ENCODE results near the gene NPRL2. TPM values are rescaled to one million over a fixed set of nuclear protein-coding genes. Genes with fewer than 3 reads are reported as not detected.

The NPRL2 gene
- total RNA-seq, 2 donors from 2014 or later, result 21.8 TPM

DNA sequence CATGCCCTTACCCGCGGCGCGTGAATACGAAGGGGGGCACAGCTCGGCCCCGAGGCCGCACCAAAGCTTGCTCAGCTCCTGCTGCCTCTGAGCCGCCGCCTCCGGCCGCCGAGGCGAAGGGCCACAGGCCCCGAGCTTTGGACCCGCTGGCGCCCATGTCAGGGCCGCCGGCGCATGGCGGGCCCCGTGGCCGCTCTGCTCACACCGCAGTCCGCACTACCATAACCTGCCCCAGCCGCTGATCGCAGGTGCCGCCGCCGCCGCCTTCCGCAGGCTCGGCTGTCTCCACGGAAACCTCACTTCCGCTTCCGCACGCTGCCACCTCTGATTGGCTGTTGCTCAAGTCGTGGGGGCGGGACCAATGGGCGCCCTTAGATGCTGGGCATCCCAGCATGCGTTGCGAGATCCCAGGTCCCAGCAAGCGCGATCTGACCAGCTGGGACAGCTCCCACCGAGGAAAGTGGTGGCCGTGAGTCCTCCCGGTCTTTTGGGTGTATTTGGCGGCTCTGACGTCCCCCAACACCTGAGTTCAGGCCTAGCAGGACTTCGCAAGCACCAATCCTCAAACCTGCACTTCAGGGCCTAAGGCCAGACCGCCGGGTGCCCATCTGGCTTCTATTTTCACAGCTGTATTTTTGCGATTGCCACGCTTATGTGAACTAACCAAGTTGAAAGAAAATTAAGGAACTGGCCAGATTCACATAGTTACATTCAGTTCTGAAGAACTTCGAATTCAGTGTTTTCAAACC is 22.5 kb downstream of the NPRL2 start, which contains the start of gene TUSC2:
Gene TUSC2 (minus strand): TSS at position 281 of the 749 bp plus-strand sequence. CDS start 124 bp downstream, at position 157.
- H3K9me3 Mint-ChIP-seq, result no peaks in the 10 kb centered on the region
- no peaks in the 10 kb centered on the region for H3K9me3 ChIP-seq (ENCODE audit: control insufficient read depth, low read length)
- no peaks in the 10 kb centered on the region for H3K27me3 ChIP-seq (ENCODE audit: control insufficient read depth, insufficient read depth, low read length, poor library complexity, severe bottlenecking)
- H3K4me3 ChIP-seq (ENCODE audit: low read length), result peak within 1 kb of the TSS; percentile 91
- WGBS, 2 experiments (ENCODE audit: insufficient coverage in 1 of 2, insufficient read length in 1 of 2), result 6 to 23% methylated on average over 17 to 55 of the region's 55 CpGs
- H3K27ac ChIP-seq (ENCODE audit: low read depth, low read length), result peak within 1 kb of the TSS; percentile 66
- H3K27me3 Mint-ChIP-seq (ENCODE audit: insufficient read depth), result no peaks in the 10 kb centered on the region
- peaks cover 30% of the 10 kb centered on the region for H3K36me3 Mint-ChIP-seq (ENCODE audit: low read depth)
- peak within 1 kb of the TSS; percentile 85 for H3K9ac ChIP-seq (ENCODE audit: extremely low read depth, low read length, poor library complexity, severe bottlenecking)
- H3K4me3 Mint-ChIP-seq, result peak within 1 kb of the TSS; percentile 77
- H3K4me1 ChIP-seq (ENCODE audit: control insufficient read depth, insufficient read depth, low read length), result peaks cover 10% of the 10 kb centered on the region
- H3K27ac Mint-ChIP-seq, result peak within 1 kb of the TSS; percentile 89
- peak; percentile 98 for DNase-seq
- peaks cover 15% of the 10 kb centered on the region for H3K4me1 Mint-ChIP-seq
- peaks cover 67% of the 10 kb centered on the region for H3K36me3 ChIP-seq (ENCODE audit: control insufficient read depth, insufficient read depth, low read length)
- TF ChIP-seq, protein P1, sequence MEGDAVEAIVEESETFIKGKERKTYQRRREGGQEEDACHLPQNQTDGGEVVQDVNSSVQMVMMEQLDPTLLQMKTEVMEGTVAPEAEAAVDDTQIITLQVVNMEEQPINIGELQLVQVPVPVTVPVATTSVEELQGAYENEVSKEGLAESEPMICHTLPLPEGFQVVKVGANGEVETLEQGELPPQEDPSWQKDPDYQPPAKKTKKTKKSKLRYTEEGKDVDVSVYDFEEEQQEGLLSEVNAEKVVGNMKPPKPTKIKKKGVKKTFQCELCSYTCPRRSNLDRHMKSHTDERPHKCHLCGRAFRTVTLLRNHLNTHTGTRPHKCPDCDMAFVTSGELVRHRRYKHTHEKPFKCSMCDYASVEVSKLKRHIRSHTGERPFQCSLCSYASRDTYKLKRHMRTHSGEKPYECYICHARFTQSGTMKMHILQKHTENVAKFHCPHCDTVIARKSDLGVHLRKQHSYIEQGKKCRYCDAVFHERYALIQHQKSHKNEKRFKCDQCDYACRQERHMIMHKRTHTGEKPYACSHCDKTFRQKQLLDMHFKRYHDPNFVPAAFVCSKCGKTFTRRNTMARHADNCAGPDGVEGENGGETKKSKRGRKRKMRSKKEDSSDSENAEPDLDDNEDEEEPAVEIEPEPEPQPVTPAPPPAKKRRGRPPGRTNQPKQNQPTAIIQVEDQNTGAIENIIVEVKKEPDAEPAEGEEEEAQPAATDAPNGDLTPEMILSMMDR (conservative IDR thresholded peaks at IDR 0.05), result no peak

DNA sequence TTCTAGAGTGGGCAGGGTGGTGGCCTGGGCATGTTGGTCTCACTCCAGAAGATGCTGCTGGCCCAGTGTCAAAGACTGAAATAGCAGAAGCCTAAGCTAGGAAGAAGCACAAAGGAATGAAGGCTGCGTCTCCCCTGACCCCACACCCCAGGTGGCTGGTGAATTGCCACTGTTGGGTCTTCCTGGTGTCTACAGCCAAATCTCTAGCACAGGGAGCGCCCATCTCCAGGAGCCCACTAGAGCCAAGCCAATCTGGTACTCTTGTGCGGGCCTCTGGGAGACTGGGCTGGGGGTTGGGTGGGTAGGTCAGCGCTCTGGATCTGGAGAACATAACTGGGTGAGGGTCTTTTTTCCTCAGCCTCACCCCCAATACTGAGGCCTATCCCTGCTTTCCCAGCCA is 23.4 kb downstream of the NPRL2 start:
- Mint-ChIP-seq H3K9me3 (no peaks in the 10 kb centered on the region), H3K27ac (peak overlapping the region; percentile 55), H3K4me3 (peak overlapping the region; percentile 77), H3K27me3 (ENCODE audit: insufficient read depth) (no peaks in the 10 kb centered on the region), H3K36me3 (ENCODE audit: low read depth) (peaks cover 26% of the 10 kb centered on the region), H3K4me1 (peaks cover 20% of the 10 kb centered on the region)
- Histone ChIP-seq H3K9me3 (ENCODE audit: control insufficient read depth, low read length) (no peaks in the 10 kb centered on the region), H3K36me3 (ENCODE audit: control insufficient read depth, insufficient read depth, low read length) (peaks cover 61% of the 10 kb centered on the region), H3K4me1 (ENCODE audit: control insufficient read depth, insufficient read depth, low read length) (peaks cover 16% of the 10 kb centered on the region), H3K9ac (ENCODE audit: extremely low read depth, low read length, poor library complexity, severe bottlenecking) (peak overlapping the region; percentile 85), H3K4me3 (ENCODE audit: low read length) (peak overlapping the region; percentile 91), H3K27me3 (ENCODE audit: control insufficient read depth, insufficient read depth, low read length, poor library complexity, severe bottlenecking) (no peaks in the 10 kb centered on the region), H3K27ac (ENCODE audit: low read depth, low read length) (no peak overlapping the region)
- TF ChIP-seq, protein P1 (conservative IDR thresholded peaks at IDR 0.05), result no peak
- WGBS, 2 experiments (ENCODE audit: insufficient coverage in 1 of 2, insufficient read length in 1 of 2), result 80 to 92% methylated on average over 2 to 4 of the region's 4 CpGs
- DNase-seq, result no peak

- Histone ChIP-seq H3K27me3 (ENCODE audit: control insufficient read depth, insufficient read depth, low read length, poor library complexity, severe bottlenecking) (no peaks in the 10 kb centered on the region), H3K36me3 (ENCODE audit: control insufficient read depth, insufficient read depth, low read length) (peaks cover 51% of the 10 kb centered on the region), H3K9ac (ENCODE audit: extremely low read depth, low read length, poor library complexity, severe bottlenecking) (no peak overlapping the region), H3K4me1 (ENCODE audit: control insufficient read depth, insufficient read depth, low read length) (peaks cover 16% of the 10 kb centered on the region), H3K9me3 (ENCODE audit: control insufficient read depth, low read length) (no peaks in the 10 kb centered on the region), H3K4me3 (ENCODE audit: low read length) (no peak overlapping the region), H3K27ac (ENCODE audit: low read depth, low read length) (no peak overlapping the region)
- H3K27ac Mint-ChIP-seq, result no peak overlapping the region
- H3K36me3 Mint-ChIP-seq (ENCODE audit: low read depth), result peaks cover 22% of the 10 kb centered on the region
- 94 to 100% methylated on average over 6 to 8 of the region's 8 CpGs for WGBS, 2 experiments (ENCODE audit: insufficient coverage in 1 of 2, insufficient read length in 1 of 2)
- no peaks in the 10 kb centered on the region for H3K27me3 Mint-ChIP-seq (ENCODE audit: insufficient read depth)
- H3K4me1 Mint-ChIP-seq, result peaks cover 20% of the 10 kb centered on the region
- no peak for DNase-seq
- no peaks in the 10 kb centered on the region for H3K9me3 Mint-ChIP-seq
- TF ChIP-seq, protein P1 (conservative IDR thresholded peaks at IDR 0.05), result no peak
- peak overlapping the region; percentile 77 for H3K4me3 Mint-ChIP-seq
These were observed 24.4 kb downstream of the NPRL2 start for GRCh38 chr3:50326182-50326541.
